H1 (cell line): ENCODE data around the gene CCDC178. TPM values are rescaled to one million over a fixed set of nuclear protein-coding genes. Genes with fewer than 3 reads are reported as not detected.

ENCODE experiments used
- RNF2 ChIP-seq: fragments of 200-900, 300-1000 bp; sonication (generic); IDR thresholded peaks from 2 replicates; pipeline ENCODE4 v1.7.1; 2016; ENCODE audit warnings: borderline replicate concordance, low read depth, mild to moderate bottlenecking, antibody characterized with exemption, low read length; ENCODE audit not compliant: poor library complexity, severe bottlenecking; ENCODE audit errors: missing control alignments
- polyA plus RNA-seq, 7 experiments: library from polyadenylated mRNA; depleted of rRNA in 3 of 7; stranded (reverse) in 5 of 7; unstranded in 2 of 7; fragments of >200 nt in 5 of 7; fragments of 200-250 nt in 2 of 7; gene quantifications; 1 replicate in 5 of 7; 2 replicates in 1 of 7; 4 replicates in 1 of 7; pipeline versions ENCODE4 v1.2.1 to v1.2.3, GENCODE V29; 2011 to 2013; ENCODE audit warnings: missing spikeins in 2 of 7, mixed read lengths in 2 of 7
- total RNA-seq: library from RNA; stranded (reverse); fragmentation: NEBNext Ultra II Directional; extraction: Animal tissue kit (Norgen Biotek cat#: 25700); gene quantifications from 2 replicates; pipeline ENCODE4 v1.2.1, GENCODE V29; 2021

CCDC178 gene
- total and polyA plus RNA-seq, 2 of the 8 experiments (the other 6 are each of a cell fraction or from before 2014, with no cell fraction given) = not detected

DNA sequence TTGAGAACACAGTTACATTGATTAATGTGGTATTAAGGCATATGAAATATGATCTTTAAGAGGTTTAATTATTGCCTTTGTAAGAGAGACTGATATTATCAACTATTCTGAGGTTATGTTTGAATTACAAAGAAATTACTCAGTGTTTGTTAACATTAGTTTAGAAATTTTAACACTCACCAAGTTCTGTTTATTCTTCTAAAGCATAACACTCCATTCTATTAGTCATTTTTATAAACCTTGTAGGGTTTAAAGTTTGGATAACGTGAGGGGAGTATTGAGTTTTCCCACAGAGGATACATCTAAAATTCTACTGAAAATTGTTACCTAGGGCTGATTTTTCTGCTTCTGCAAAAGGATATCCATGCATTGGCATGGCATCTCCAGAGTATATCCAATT is 7.7 kb downstream of the CCDC178 start (continued):
- no peak for TF ChIP-seq RNF2
